A673 (cell line): ENCODE data around the gene CCNI. TPM values are rescaled to one million over a fixed set of nuclear protein-coding genes. Genes with fewer than 3 reads are reported as not detected.

Experiments
- BruUV-seq: library from RNA; stranded (reverse); fragments of 400-500 nt; replicated peaks from 2 replicates; lab custom pipeline; 2021; lab: Mats Ljungman, UMichigan
- CTCF ChIA-PET: fragments of 300-600 bp; sonication (Branson Sonifier 250); formaldehyde crosslinking; loops from one replicate; lab custom pipeline; 2022; ENCODE audit warnings: antibody characterized with exemption; lab: Charles Lee
- POLR2A ChIA-PET: fragments of 300-600 bp; sonication (Branson Sonifier 250); formaldehyde crosslinking; loops from one replicate; lab custom pipeline; 2022; ENCODE audit warnings: antibody characterized with exemption; ENCODE audit not compliant: low non-redundant PET; lab: Charles Lee
- DNase-seq: peaks from one replicate; pipeline ENCODE4 v3.0.0-alpha.2; 2015; ENCODE audit warnings: low spot score
- H3K27ac ChIP-seq: fragments of 200-600 bp; sonication (generic); 2 replicates; pipeline ENCODE4 v1.5.1; 2016; ENCODE audit warnings: mixed run types, low read depth, mild to moderate bottlenecking, mixed read lengths, antibody characterized with exemption, low read length; ENCODE audit not compliant: poor library complexity, severe bottlenecking
- H3K27me3 ChIP-seq: fragments of 200-600 bp; sonication (generic); replicated peaks from 2 replicates; pipeline ENCODE4 v1.6.1; 2017; ENCODE audit warnings: mixed run types, low read depth, mild to moderate bottlenecking, mixed read lengths, antibody characterized with exemption, low read length; ENCODE audit not compliant: insufficient read depth, poor library complexity
- H3K36me3 ChIP-seq: fragments of 200-600 bp; sonication (generic); 2 replicates; pipeline ENCODE4 v1.6.1; 2016; ENCODE audit warnings: mixed run types, mild to moderate bottlenecking, mixed read lengths, antibody characterized with exemption, low read length; ENCODE audit not compliant: insufficient read depth, poor library complexity, severe bottlenecking
- H3K4me1 ChIP-seq: fragments of 200-600 bp; sonication (generic); 2 replicates; pipeline ENCODE4 v1.6.1; 2017; ENCODE audit warnings: mixed run types, mild to moderate bottlenecking, mixed read lengths, antibody characterized with exemption, low read length; ENCODE audit not compliant: insufficient read depth, poor library complexity, severe bottlenecking
- H3K4me3 ChIP-seq: fragments of 200-600 bp; sonication (generic); 2 replicates; pipeline ENCODE4 v1.5.1; 2016; ENCODE audit warnings: low read depth, mixed run types, mild to moderate bottlenecking, mixed read lengths, low read length; ENCODE audit not compliant: poor library complexity, severe bottlenecking
- H3K9me3 ChIP-seq: fragments of 200-600 bp; sonication (generic); 2 replicates; pipeline ENCODE4 v1.6.1; 2016; ENCODE audit warnings: mixed run types, low read depth, mild to moderate bottlenecking, mixed read lengths, antibody characterized with exemption, low read length; ENCODE audit not compliant: poor library complexity, severe bottlenecking
- CTCF ChIP-seq: fragments of 300-800, 200-600 bp; sonication (generic); conservative IDR thresholded peaks from 2 replicates; pipeline ENCODE4 v1.5.1; 2017; ENCODE audit warnings: low read depth, mild to moderate bottlenecking, antibody characterized with exemption, low read length, moderate library complexity, mixed read lengths
- EZH2 ChIP-seq: fragments of 200-600 bp; sonication (generic); IDR thresholded peaks from 2 replicates; pipeline ENCODE4 v1.6.1; 2017; ENCODE audit warnings: borderline replicate concordance, low read depth, mild to moderate bottlenecking, mixed read lengths, antibody characterized with exemption, low read length; ENCODE audit not compliant: poor library complexity, severe bottlenecking
- intact Hi-C: fragments of 100-400 bp; cut with micrococcal nuclease; formaldehyde crosslinking; loops from one replicate; pipeline ENCODE4 v1.10.0; 2022; ENCODE audit not compliant: unreplicated experiment
- total RNA-seq: library from RNA; stranded (reverse); gene quantifications from 2 replicates; pipeline ENCODE4 v1.2.3, GENCODE V29; 2021

CCNI gene
- total RNA-seq, 1 experiment from 2014 or later: 134 TPM

- peak; percentile 83 for DNase-seq
- BruUV-seq: no TSS peak
- POLR2A ChIA-PET: no interaction called here
These were observed 73.9 kb downstream of the CCNI start for GRCh38 chr4:77001907-77002306.

GRCh38 chr4:76998251-76998901 is 77.4 kb downstream of the CCNI start:
- no peaks in the 10 kb centered on the region for H3K27me3 ChIP-seq
- DNase-seq: no peak
- peaks cover 28% of the 10 kb centered on the region for H3K4me1 ChIP-seq
- H3K9me3 ChIP-seq: no peaks in the 10 kb centered on the region
- CTCF ChIA-PET: no interaction called here
- no peak overlapping the region for H3K27ac ChIP-seq
- intact Hi-C loops: loop anchor here (5.0 kb wide), 1 partner anchor 46 kb away; no protein-coding TSS in a partner anchor
- POLR2A ChIA-PET: no interaction called here
- BruUV-seq: no TSS peak
- peaks cover 8% of the 10 kb centered on the region for H3K36me3 ChIP-seq
- no peak overlapping the region for H3K4me3 ChIP-seq
- TF ChIP-seq CTCF (no peak), EZH2 (no peak)

More at GRCh38 chr4:77001907-77002306, 73.9 kb downstream of the CCNI start:
- Histone ChIP-seq H3K27ac (peak overlapping the region; percentile 73), H3K4me1 (peaks cover 36% of the 10 kb centered on the region), H3K9me3 (no peaks in the 10 kb centered on the region), H3K4me3 (peak overlapping the region; percentile 17), H3K36me3 (peaks cover 17% of the 10 kb centered on the region), H3K27me3 (no peaks in the 10 kb centered on the region)
- no peak for TF ChIP-seq CTCF
- TF ChIP-seq EZH2: no peak
- intact Hi-C loops: no loop called here
- CTCF ChIA-PET: no interaction called here

- Histone ChIP-seq H3K36me3 (peaks cover 8% of the 10 kb centered on the region), H3K4me1 (peaks cover 19% of the 10 kb centered on the region), H3K4me3 (no peak overlapping the region), H3K27ac (peak overlapping the region; percentile 10), H3K27me3 (no peaks in the 10 kb centered on the region), H3K9me3 (no peaks in the 10 kb centered on the region)
- peak; percentile 41 for DNase-seq
- CTCF ChIA-PET: no interaction called here
- BruUV-seq: no TSS peak
- intact Hi-C loops: loop anchor here (5.0 kb wide), 1 partner anchor 45 kb away; no protein-coding TSS in a partner anchor
- TF ChIP-seq EZH2 (no peak), CTCF (no peak)
- POLR2A ChIA-PET: no interaction called here
These were observed 78.3 kb downstream of the CCNI start for GRCh38 chr4:76997532-76997931.

Other genes starting within 250 kb of the CCNI start
- gene SOWAHB, start 177.8 kb downstream of the CCNI start, total RNA-seq: 0.13 and 0.15 TPM in 2 replicates
- gene SEPTIN11, start 126.2 kb downstream of the CCNI start, total RNA-seq: 121 and 125 TPM in 2 replicates
- gene CCNG2, start 81.2 kb upstream of the CCNI start, total RNA-seq: 9.2 and 12.9 TPM in 2 replicates